Ovary (tissue), 9 donors: ENCODE data around the gene RNF126. TPM values are rescaled to one million over a fixed set of nuclear protein-coding genes. Genes with fewer than 3 reads are reported as not detected.

Experiments
- DNase-seq, 5 donors: peaks; one replicate each; pipeline ENCODE4 v3.0.0-alpha.2; 2019 to 2020
- H3K27ac ChIP-seq, 2 donors: fragments of 200-600 bp; one replicate each; pipeline versions ENCODE4 v1.5.1 to v1.8.0; 2019 to 2022
- H3K27me3 ChIP-seq: fragments of 200-600 bp; one replicate; pipeline ENCODE4 v1.8.0; 2022
- H3K36me3 ChIP-seq: fragments of 200-600 bp; sonication (generic); one replicate; pipeline ENCODE4 v1.5.1; 2019
- H3K4me1 ChIP-seq: one replicate; pipeline ENCODE4 v1.8.1; 2013; ENCODE audit warnings: mild to moderate bottlenecking, moderate library complexity; ENCODE audit not compliant: insufficient read depth
- H3K4me3 ChIP-seq: fragments of 200-600 bp; sonication (generic); one replicate; pipeline ENCODE4 v1.5.1; 2017
- H3K9me3 ChIP-seq, 2 donors: fragments of 200-600 bp in 1 of 2; sonication (generic) in 1 of 2; one replicate each; pipeline versions ENCODE4 v1.5.1 to v1.8.1; 2013 to 2019; ENCODE audit warnings: mild to moderate bottlenecking in 1 of 2, moderate library complexity in 1 of 2
- EP300 ChIP-seq: sonication (generic); formaldehyde crosslinking; IDR thresholded peaks from one replicate; pipeline ENCODE4 v1.6.1; 2017; ENCODE audit warnings: antibody characterized with exemption
- POLR2A ChIP-seq: fragments of 450-650 bp; IDR thresholded peaks from one replicate; pipeline ENCODE4 v1.6.1; 2017; ENCODE audit warnings: antibody characterized with exemption, mild to moderate bottlenecking, moderate library complexity
- WGBS, 3 donors: extraction: QIAGEN DNeasy Blood & Tissue Kit in 1 of 3; methylation state at CpG; one replicate each; pipeline versions ENCODE4 v1.1.5 to v1.1.7; 2013 to 2017; 5-methylcytosine and 5-hydroxymethylcytosine counted together
- intact Hi-C, 4 donors: fragments of 100-400 bp; cut with DNase I; formaldehyde crosslinking; loops; one replicate each; pipeline versions ENCODE4 v1.11.0 to v1.15.1; 2022 to 2023
- polyA plus RNA-seq, 2 donors: library from polyadenylated mRNA; stranded (reverse); fragments of 200-250 nt in 1 of 2; fragments of 350-450 nt in 1 of 2; fragmentation: Illumina TruSeq in 1 of 2; extraction: RNeasy Lipid Tissue Mini Kit (QIAGEN cat#74804) in 1 of 2; gene quantifications; one replicate each; pipeline ENCODE4 v1.2.3, GENCODE V29; 2013 to 2014
- total RNA-seq, 7 donors: library from RNA; depleted of rRNA in 2 of 7; stranded (reverse); fragments of >200 nt in 2 of 7; fragmentation: NEBNext Ultra II Directional in 3 of 7; extraction: Animal tissue kit (Norgen Biotek cat#: 25700) in 3 of 7; gene quantifications; one replicate each; pipeline versions ENCODE4 v1.1.0 to v1.2.4, GENCODE V29; 2016 to 2023
- TF ChIP-seq, protein P1 (sequence below), 3 donors: fragments of 450-650 bp in 2 of 3; fragments of 200-600 bp in 1 of 3; IDR thresholded peaks; one replicate each; pipeline versions ENCODE4 v1.5.1 to v1.8.0; 2016 to 2022; ENCODE audit warnings: antibody characterized with exemption in 3 of 3, mild to moderate bottlenecking in 1 of 3
- donor health status: DM: no; HTN: no; CAD: no; lungs with moderate emphysema.
- donor health status: DM: no; HTN: no; CAD: no.
- donor health status: Bipolar disorder and iron deficiency.
- donor health status: DM: yes; HTN: yes; CAD: no.
- donor health status: DM: no; HTN: no; CAD: no.
- donor health status: DM: yes; HTN: yes; CAD: no.

RNF126 gene
- total and polyA plus RNA-seq, 9 donors: 1.5 to 52.2 (median 32.2) TPM

DNA sequence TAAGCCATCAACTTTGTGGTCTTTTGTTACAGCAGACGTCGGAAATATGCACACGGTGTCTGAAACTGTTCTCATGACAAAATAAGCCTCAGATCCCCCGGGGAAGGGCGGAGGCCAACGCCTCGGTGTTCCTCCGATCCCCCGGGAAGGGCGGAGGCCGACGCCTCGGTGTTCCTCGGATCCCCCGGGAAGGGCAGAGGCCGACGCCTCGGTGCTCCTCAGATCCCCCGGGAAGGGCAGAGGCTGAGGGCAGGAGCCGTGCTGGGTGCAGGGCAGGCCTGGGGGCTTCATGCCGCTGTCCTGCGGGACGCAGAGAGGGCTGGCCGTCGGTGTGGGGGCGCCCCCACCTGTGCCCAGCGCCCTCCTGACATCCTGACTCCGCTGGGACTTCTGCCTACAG lies 18.7 kb downstream of the RNF126 start:
- no peak for DNase-seq
- H3K36me3 ChIP-seq: no peaks in the 10 kb centered on the region
- H3K27me3 ChIP-seq: no peaks in the 10 kb centered on the region
- intact Hi-C loops: no loop called here
- peaks cover 4% of the 10 kb centered on the region for H3K4me1 ChIP-seq
- WGBS, 3 donors: 74 to 77% (median 74%) methylated on average over 27 to 28 of the region's 28 CpGs
- H3K4me3 ChIP-seq: no peak overlapping the region
- no peaks in the 10 kb centered on the region for H3K9me3 ChIP-seq
- TF ChIP-seq POLR2A (no peak), EP300 (no peak)
- TF ChIP-seq, protein P1, sequence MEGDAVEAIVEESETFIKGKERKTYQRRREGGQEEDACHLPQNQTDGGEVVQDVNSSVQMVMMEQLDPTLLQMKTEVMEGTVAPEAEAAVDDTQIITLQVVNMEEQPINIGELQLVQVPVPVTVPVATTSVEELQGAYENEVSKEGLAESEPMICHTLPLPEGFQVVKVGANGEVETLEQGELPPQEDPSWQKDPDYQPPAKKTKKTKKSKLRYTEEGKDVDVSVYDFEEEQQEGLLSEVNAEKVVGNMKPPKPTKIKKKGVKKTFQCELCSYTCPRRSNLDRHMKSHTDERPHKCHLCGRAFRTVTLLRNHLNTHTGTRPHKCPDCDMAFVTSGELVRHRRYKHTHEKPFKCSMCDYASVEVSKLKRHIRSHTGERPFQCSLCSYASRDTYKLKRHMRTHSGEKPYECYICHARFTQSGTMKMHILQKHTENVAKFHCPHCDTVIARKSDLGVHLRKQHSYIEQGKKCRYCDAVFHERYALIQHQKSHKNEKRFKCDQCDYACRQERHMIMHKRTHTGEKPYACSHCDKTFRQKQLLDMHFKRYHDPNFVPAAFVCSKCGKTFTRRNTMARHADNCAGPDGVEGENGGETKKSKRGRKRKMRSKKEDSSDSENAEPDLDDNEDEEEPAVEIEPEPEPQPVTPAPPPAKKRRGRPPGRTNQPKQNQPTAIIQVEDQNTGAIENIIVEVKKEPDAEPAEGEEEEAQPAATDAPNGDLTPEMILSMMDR (IDR thresholded peaks at IDR 0.05): no peak
- no peak overlapping the region for H3K27ac ChIP-seq

DNA sequence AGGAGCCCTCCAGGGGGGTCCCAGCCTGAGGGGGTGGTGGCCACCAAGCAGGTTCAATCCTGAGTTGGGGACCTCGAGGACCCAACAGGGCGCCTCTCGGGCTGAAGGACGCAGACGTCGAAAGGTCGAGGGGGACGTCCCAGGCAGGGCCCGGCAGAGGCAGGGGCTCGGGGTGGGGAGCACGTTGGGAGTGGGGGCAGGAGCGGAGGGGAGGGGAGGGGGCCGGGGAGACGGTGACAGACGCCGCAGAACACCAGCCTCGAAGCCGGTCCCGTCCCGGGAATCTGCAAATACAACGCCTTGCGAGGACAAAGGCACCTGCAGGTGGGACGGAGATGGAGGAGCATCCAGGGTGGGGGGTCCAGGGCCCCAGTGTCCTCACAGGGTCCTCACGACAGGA lies 19.3 kb downstream of the RNF126 start:
- Histone ChIP-seq H3K9me3 (no peaks in the 10 kb centered on the region), H3K27me3 (no peaks in the 10 kb centered on the region), H3K27ac (peak overlapping the region; percentile 27 to 67), H3K4me1 (peaks cover 8% of the 10 kb centered on the region), H3K4me3 (no peak overlapping the region), H3K36me3 (no peaks in the 10 kb centered on the region)
- intact Hi-C loops: no loop called here
- TF ChIP-seq, protein P1 (IDR thresholded peaks at IDR 0.05): no peak
- TF ChIP-seq EP300 (no peak), POLR2A (no peak)
- 86 to 87% (median 87%) methylated on average over 24 of the region's 24 CpGs for WGBS, 3 donors
- no peak for DNase-seq

DNA sequence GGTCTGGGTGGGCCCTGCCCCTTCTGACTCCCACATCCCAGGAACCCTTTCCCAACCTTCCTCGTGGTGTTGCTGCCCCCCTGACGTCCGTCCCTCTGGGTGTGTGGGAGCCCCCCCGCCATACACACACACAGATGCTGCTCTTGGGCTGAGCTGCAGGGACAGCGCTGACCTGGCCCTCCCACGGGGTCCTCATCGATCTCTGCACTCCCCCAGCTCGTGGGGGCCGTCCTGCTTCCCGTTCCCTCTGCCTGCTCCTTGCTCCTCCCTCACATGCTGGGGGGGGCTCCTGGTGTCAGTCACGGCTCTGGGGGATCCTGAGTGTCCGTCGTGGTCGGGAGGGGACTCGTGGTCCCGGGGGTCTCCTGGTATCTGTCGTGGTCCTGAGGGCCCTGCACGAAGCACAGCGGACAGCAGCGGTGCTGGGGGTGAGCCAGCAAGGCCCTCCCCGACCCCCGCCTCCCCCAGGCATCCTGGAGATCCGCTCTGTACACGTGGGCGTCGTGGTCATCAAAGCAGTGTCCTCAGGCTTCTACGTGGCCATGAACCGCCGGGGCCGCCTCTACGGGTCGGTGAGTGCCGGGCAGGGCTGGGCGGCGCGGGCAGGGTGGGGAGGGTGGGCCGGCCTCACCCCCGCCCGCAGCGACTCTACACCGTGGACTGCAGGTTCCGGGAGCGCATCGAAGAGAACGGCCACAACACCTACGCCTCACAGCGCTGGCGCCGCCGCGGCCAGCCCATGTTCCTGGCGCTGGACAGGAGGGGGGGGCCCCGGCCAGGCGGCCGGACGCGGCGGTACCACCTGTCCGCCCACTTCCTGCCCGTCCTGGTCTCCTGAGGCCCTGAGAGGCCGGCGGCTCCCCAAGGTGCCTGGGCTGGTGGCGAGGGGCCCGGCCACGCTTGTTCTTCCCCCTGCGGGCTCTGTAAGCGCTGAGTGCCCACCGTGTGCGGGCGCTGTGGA lies 20.0 kb downstream of the RNF126 start:
- TF ChIP-seq POLR2A: no peak
- 22 to 51% (median 39%) methylated on average over 42 to 70 of the region's 70 CpGs for WGBS, 3 donors
- peaks cover 12% of the 10 kb centered on the region for H3K4me1 ChIP-seq
- H3K27ac ChIP-seq: peak overlapping the region; percentile 27 to 67
- no peaks in the 10 kb centered on the region for H3K9me3 ChIP-seq
- no peaks in the 10 kb centered on the region for H3K36me3 ChIP-seq
- H3K4me3 ChIP-seq: no peak overlapping the region
- intact Hi-C loops: no loop called here
- no peaks in the 10 kb centered on the region for H3K27me3 ChIP-seq
- DNase-seq: peak; percentile 60 to 73 (median 64)

DNA sequence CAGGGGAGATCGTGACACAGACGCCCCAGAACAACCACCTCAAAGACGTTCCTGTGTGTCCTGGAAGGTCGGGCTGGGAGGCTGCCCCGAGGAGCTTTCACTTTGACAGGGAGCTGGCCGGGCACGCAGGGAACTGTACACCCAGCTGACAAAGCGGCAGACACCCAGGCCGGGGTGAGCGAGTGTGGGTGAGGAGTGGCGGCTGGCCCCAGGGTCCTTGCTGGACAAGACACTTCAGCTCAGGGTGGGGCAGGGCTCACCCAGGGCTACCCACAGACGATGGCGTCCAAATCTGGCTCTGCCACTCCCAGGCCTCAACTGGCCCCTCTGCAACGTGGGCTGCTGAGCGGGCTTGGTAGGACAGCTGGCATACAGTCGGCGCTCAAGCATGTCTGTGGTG lies 21.3 kb downstream of the RNF126 start:
- H3K4me1 ChIP-seq: peaks cover 12% of the 10 kb centered on the region
- intact Hi-C loops: no loop called here
- TF ChIP-seq, protein P1 (IDR thresholded peaks at IDR 0.05): no peak
- TF ChIP-seq EP300: no peak
- TF ChIP-seq POLR2A: no peak
- no peaks in the 10 kb centered on the region for H3K36me3 ChIP-seq
- H3K27me3 ChIP-seq: no peaks in the 10 kb centered on the region
- DNase-seq: no peak
- no peaks in the 10 kb centered on the region for H3K9me3 ChIP-seq
- H3K4me3 ChIP-seq: no peak overlapping the region
- 83 to 85% (median 84%) methylated on average over 17 of the region's 17 CpGs for WGBS, 3 donors
- H3K27ac ChIP-seq: peak overlapping the region in 1 of 2 donors; percentile 9
